SW480 (cell line): ENCODE results near the gene COA6.

ENCODE experiments used
- DNase-seq: peaks from one replicate; pipeline ENCODE4 v3.0.0-alpha.2; 2016; ENCODE audit warnings: low spot score

COA6 gene

DNA sequence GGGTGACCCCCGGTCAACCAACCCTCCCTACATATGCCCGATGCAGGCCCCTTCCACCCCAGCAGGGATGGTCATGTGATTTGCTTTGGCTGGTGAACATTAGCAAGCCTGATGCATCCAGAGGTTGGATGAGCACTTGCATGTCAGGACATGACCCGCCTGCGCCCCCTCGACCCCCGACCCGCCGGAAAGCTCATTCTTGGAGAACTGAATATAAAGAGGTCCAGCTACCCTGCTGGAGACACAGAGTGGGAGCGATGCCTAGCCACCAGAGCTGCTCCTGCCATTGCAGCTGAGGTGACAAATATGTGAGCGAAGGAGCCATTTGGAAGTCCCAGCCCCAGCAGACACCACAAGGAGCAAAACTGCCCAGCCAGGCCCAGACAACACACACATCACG is 39.6 kb downstream of the COA6 start:
- no peak for DNase-seq

DNA sequence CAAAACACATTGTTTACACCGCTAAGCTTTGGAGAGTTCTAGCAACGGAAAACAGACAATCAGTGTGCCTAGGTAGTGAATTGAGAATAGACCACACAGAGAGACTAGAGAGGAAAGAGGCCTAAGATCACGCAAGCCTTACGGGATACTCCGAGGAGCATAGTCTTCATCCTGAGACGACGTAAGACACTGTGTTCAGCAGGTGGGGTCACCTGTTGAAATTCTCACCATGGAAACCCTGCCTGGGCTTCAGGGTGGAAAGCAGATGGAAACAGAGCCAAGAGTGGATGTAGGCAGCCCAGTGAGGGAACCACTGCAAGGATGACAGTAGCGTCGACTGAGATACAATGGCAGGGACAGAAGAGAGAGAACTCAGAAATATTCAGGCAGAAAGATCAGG is 40.2 kb downstream of the COA6 start:
- DNase-seq: no peak

DNA sequence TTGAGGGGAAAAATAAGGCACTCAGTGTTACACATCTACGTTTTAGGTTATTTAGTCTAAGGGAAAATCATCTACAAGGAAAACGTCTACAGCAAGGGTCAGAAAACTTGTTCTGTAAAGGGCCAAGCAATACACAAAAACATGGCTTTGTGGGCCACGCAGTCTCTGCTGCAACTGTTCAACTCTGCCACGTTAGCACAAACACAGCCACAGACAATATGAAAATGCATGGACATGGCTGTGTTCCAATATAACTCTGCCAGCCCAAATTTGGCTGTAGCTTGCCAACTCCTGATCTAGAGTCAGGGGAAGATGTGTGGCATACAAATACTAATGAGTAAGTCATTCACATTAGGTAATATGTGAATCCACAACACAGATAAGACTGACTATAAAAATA is 40.7 kb downstream of the COA6 start:
- DNase-seq: no peak

DNA sequence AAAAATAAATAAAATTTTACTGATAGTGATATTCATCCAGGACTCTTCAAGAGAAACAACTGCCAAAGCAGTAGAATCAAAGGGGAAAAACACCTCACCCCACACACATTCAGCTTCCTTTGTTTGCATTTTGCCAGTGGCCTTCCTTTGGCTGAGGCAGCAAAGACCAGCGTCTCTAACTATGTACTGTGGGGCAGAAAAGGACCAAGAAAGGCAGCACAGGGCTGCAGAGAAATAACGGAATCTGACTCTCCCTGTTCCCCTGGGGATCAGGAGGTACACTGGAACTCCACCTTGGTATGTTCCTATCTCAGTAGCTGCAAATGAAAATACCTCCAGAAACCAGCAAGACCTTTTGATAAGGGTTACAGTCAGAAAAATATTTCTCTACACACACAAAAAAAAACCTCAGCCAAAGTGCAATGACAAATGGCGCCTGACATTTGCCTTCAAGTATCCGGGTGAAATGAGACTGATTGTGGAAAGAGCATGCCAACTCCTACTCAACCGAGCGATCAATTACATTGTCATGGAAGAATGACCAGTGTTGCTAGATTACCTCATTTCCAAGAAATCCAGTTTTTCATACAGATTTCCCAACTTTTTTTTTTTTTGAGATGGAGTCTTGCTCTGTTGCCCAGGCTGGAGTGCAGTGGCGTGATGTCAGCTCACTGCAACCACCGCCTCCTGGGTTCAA is 54.8 kb downstream of the COA6 start:
- no peak for DNase-seq

DNA sequence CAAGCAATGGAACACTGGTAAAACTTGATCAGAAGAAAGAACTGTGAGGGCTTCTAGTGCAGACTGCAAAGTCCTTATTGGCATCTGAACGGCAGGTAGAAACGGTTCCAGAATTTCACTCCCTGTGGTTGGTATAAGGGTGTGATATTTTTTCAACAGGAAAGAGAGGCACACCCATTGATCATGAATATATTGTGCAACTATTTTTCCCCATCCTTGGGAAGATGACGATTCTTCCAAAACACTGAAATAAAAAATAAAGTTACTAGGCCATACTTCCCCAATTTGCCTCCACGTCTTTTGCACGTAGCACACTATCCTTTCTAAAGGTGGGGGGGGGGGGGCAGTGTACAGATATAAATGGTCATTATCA is 56.2 kb downstream of the COA6 start:
- no peak for DNase-seq

DNA sequence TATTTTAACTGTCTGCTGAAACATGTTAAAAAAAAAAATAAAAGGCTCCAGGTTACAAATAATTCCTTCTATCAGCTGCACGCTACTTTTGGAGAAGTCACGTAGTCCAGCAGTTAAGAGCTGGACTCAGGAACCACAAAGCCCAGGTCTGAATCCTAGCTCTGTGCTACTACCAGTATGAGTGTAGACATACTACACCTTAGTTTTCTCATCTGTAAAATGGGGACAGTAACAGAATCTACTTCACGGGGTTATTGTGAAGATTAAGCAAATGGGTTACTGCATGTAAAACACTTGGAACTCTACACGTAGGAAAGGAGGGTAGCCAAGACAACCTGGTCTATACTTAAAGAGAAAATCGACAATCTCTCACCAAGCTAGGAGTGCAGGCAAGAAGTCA is 57.4 kb downstream of the COA6 start:
- DNase-seq: no peak

DNA sequence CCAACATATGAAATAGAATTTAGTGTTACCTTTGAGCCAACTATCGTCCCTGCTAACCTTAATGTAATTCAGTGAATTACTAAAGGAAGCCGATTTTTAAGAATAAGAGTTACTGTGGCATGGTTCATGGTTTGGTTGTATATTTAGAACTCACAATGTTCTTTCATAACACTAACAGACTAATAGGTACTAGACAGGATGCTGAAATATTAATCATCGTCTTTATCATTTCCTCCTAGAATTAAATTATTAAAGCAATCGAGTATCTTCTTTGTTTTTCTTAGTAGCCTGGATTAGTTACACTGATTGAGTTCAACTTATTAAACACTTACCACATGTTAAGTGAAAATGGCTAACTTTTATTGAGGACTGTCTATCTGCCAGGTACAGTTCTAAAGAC is 58.0 kb downstream of the COA6 start:
- no peak for DNase-seq

DNA sequence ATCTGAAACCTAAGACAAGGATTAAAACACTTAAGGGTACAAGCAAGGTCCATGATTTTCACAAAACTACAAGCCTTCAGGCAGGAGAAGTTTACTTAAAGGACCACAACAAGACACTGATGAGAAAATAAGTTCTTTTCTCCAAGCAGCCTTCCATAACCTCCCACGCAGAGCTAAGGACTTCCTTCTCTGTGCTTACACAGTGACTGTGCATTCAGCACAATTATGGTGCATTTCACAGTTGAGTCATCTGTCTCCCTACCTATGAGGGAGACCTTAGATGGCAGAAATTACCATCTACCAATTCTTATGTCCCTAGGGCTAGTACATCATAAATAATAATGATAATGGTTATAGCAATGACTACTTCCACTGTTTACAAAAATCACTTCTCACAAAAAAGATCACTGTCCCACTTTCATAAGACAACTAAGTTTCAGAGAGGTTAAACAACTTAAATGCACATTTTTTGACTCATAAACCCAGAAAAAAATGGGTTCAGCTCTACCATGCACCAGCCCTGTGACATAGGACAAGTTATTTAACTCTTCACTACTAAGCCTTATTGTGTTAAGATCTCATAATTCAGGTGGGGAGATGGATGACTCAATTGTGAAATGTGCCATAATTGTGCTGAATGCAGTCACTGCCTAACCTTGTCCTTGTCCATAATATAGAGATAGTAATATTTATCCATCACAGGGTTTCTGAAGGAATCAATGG is 60.5 kb downstream of the COA6 start:
- no peak for DNase-seq
